Hepatocyte (in vitro differentiated cells): ENCODE results near the gene APOL5. TPM values are rescaled to one million over a fixed set of nuclear protein-coding genes. Genes with fewer than 3 reads are reported as not detected.
A peak's percentile ranks its signal among the peaks of the same experiment; 100 is the strongest.

ENCODE experiments used
- DNase-seq: peaks from one replicate; pipeline ENCODE4 v3.0.0-alpha.2; 2016; ENCODE audit warnings: low spot score
- H2AFZ ChIP-seq: fragments of 200-600 bp; sonication (generic); 2 replicates; pipeline ENCODE4 v1.6.0; 2016; ENCODE audit warnings: antibody characterized with exemption, mild to moderate bottlenecking
- H3K27ac ChIP-seq: fragments of 200-600 bp; sonication (generic); 2 replicates; pipeline ENCODE4 v1.5.1; 2016; ENCODE audit warnings: mild to moderate bottlenecking
- H3K27me3 ChIP-seq: fragments of 200-600 bp; sonication (generic); 2 replicates; pipeline ENCODE4 v1.6.1; 2016
- H3K36me3 ChIP-seq: fragments of 200-600 bp; sonication (generic); replicated peaks from 2 replicates; pipeline ENCODE4 v1.5.1; 2016; ENCODE audit warnings: low read depth; ENCODE audit not compliant: insufficient read depth
- H3K4me1 ChIP-seq: fragments of 200-600 bp; sonication (generic); 2 replicates; pipeline ENCODE4 v1.5.1; 2016; ENCODE audit warnings: mild to moderate bottlenecking, moderate library complexity; ENCODE audit not compliant: insufficient read depth
- H3K4me2 ChIP-seq: fragments of 200-600 bp; sonication (generic); 2 replicates; pipeline ENCODE4 v1.6.0; 2016
- H3K4me3 ChIP-seq: fragments of 200-600 bp; sonication (generic); 2 replicates; pipeline ENCODE4 v1.5.1; 2016; ENCODE audit warnings: mild to moderate bottlenecking
- H3K79me2 ChIP-seq: fragments of 200-600 bp; sonication (generic); 2 replicates; pipeline ENCODE4 v1.6.0; 2017; ENCODE audit warnings: mild to moderate bottlenecking
- H3K9me2 ChIP-seq: fragments of 200-600 bp; sonication (generic); replicated peaks from 2 replicates; pipeline ENCODE4 v1.6.0; 2017; ENCODE audit warnings: mild to moderate bottlenecking; ENCODE audit not compliant: insufficient read depth
- H3K9me3 ChIP-seq: fragments of 200-600 bp; sonication (generic); 2 replicates; pipeline ENCODE4 v1.5.1; 2016; ENCODE audit warnings: low read depth, mild to moderate bottlenecking
- H4K20me1 ChIP-seq: fragments of 200-600 bp; sonication (generic); 2 replicates; pipeline ENCODE4 v1.6.0; 2016; ENCODE audit warnings: mild to moderate bottlenecking; ENCODE audit not compliant: insufficient read depth, poor library complexity, severe bottlenecking
- EZH2 ChIP-seq: fragments of 200-600 bp; sonication (generic); IDR thresholded peaks from 2 replicates; pipeline ENCODE4 v1.6.1; 2016; ENCODE audit warnings: antibody characterized with exemption, mild to moderate bottlenecking, borderline replicate concordance
- EZH2phosphoT487 ChIP-seq: fragments of 200-600 bp; sonication (generic); IDR thresholded peaks from one replicate; pipeline ENCODE4 v1.6.1; 2018; ENCODE audit warnings: antibody characterized with exemption, mild to moderate bottlenecking, low read depth, moderate library complexity; ENCODE audit not compliant: unreplicated experiment, severe bottlenecking
- WGBS: methylation state at CpG from one replicate; pipeline ENCODE4 v1.1.6; 2016; ENCODE audit warnings: low lambda C conversion rate; ENCODE audit errors: missing lambda C conversion rate; 5-methylcytosine and 5-hydroxymethylcytosine counted together
- polyA plus RNA-seq: library from polyadenylated mRNA; unstranded; fragments of >200 nt; fragmentation: Nextera tagmentation; extraction: Ambion mirVana; gene quantifications from 2 replicates; pipeline ENCODE4 v1.2.1, GENCODE V29; 2016
- total RNA-seq: library from RNA; depleted of rRNA; stranded (reverse); fragments of >200 nt; gene quantifications from 2 replicates; pipeline ENCODE4 v1.2.3, GENCODE V29; 2014
- TF ChIP-seq, protein P1 (sequence below): fragments of 200-600 bp; sonication (generic); IDR thresholded peaks from 2 replicates; pipeline ENCODE4 v1.5.1; 2016; ENCODE audit warnings: antibody characterized with exemption, mild to moderate bottlenecking; ENCODE audit not compliant: poor library complexity

The APOL5 gene
- total and polyA plus RNA-seq, 2 experiments from 2014 or later = not detected

DNA sequence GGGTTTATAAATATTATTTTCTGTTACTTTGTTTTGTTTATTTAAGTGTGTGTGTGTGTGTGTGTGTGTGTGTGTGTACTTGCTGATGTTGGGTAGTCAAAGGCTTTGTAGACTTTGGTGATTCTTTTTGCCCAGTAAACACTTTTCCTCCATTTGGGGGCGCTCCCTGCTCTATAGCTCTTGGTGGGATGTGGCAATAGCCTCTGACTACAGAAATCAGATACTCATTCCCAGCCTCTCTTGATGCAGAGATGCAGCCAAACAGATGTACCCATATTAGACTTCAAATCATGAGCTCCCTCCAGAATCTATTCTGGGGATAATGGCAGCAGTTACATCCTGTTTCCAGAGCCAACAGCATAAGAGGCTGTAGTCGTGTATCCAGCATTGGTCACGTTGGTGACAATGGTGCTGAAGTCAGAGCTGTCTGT is 33.4 kb upstream of the APOL5 start:
- H3K9me3 ChIP-seq = no peaks in the 10 kb centered on the region
- H3K4me3 ChIP-seq = no peak overlapping the region
- no peaks in the 10 kb centered on the region for H3K79me2 ChIP-seq
- 61% methylated on average over 3 of the region's 3 CpGs for WGBS
- no peaks in the 10 kb centered on the region for H3K4me1 ChIP-seq
- H3K27ac ChIP-seq = no peak overlapping the region
- peak; percentile 18 for DNase-seq
- H2AFZ ChIP-seq = no peak overlapping the region
- H3K4me2 ChIP-seq = no peak overlapping the region
- no peaks in the 10 kb centered on the region for H4K20me1 ChIP-seq
- H3K27me3 ChIP-seq = no peaks in the 10 kb centered on the region
- no peaks in the 10 kb centered on the region for H3K36me3 ChIP-seq
- TF ChIP-seq EZH2phosphoT487 = no peak
- no peaks in the 10 kb centered on the region for H3K9me2 ChIP-seq

DNA sequence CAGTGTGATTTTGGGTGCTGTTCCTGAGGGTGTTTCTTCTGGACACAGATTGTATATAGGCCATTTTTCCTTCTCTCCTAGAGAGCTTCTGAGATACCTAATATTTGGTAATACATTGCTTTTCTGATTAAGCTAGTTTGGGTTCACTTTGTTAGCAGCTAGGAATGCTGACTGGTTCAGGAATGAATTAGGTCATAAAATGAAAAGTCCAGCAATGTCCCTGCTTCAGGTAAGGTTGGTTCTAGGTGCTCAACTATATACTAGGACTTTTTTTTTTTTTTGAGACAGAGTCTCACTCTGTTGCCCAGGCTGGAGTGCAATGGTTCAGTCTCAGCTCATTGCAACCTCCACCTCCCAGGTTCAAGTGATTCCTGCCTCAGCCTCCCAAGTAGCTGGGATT is 32.9 kb upstream of the APOL5 start:
- Histone ChIP-seq H3K4me3 (no peak overlapping the region), H3K36me3 (no peaks in the 10 kb centered on the region), H3K27me3 (no peaks in the 10 kb centered on the region), H2AFZ (no peak overlapping the region), H3K79me2 (no peaks in the 10 kb centered on the region), H3K27ac (no peak overlapping the region), H3K4me1 (no peaks in the 10 kb centered on the region), H4K20me1 (no peaks in the 10 kb centered on the region), H3K4me2 (no peak overlapping the region), H3K9me3 (no peaks in the 10 kb centered on the region), H3K9me2 (no peaks in the 10 kb centered on the region)
- DNase-seq = no peak
- TF ChIP-seq, protein P1, sequence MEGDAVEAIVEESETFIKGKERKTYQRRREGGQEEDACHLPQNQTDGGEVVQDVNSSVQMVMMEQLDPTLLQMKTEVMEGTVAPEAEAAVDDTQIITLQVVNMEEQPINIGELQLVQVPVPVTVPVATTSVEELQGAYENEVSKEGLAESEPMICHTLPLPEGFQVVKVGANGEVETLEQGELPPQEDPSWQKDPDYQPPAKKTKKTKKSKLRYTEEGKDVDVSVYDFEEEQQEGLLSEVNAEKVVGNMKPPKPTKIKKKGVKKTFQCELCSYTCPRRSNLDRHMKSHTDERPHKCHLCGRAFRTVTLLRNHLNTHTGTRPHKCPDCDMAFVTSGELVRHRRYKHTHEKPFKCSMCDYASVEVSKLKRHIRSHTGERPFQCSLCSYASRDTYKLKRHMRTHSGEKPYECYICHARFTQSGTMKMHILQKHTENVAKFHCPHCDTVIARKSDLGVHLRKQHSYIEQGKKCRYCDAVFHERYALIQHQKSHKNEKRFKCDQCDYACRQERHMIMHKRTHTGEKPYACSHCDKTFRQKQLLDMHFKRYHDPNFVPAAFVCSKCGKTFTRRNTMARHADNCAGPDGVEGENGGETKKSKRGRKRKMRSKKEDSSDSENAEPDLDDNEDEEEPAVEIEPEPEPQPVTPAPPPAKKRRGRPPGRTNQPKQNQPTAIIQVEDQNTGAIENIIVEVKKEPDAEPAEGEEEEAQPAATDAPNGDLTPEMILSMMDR = no peak
- TF ChIP-seq EZH2phosphoT487 = no peak
- TF ChIP-seq EZH2 = no peak

DNA sequence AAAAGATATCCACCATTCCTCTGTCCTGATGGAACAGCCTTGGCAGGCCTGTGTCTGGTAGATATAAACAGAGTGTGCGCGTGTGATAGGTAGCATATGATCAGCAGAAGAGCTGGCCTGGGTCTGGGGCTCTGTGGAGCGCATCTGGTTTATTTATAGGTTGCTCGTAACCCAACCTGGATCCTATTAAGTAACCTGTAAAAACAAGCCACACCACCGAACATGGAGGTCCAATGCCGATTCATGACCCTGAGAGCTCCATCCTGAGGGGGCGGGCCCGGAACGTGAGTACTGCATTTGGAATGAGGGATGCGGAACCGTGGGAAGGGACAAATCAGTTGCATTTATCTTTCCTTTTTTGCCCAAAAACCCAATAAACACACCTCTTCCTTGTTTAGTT is 31.9 kb upstream of the APOL5 start:
- TF ChIP-seq, protein P1 = no peak
- no peak for TF ChIP-seq EZH2phosphoT487
- TF ChIP-seq EZH2 = no peak
- no peak for DNase-seq
- Histone ChIP-seq H3K27me3 (no peaks in the 10 kb centered on the region), H2AFZ (no peak overlapping the region), H3K9me2 (no peaks in the 10 kb centered on the region), H3K4me2 (no peak overlapping the region), H3K9me3 (no peaks in the 10 kb centered on the region), H3K4me3 (no peak overlapping the region), H4K20me1 (no peaks in the 10 kb centered on the region), H3K79me2 (no peaks in the 10 kb centered on the region), H3K27ac (no peak overlapping the region), H3K4me1 (no peaks in the 10 kb centered on the region), H3K36me3 (no peaks in the 10 kb centered on the region)
- WGBS = 60% methylated on average over 11 of the region's 11 CpGs

DNA sequence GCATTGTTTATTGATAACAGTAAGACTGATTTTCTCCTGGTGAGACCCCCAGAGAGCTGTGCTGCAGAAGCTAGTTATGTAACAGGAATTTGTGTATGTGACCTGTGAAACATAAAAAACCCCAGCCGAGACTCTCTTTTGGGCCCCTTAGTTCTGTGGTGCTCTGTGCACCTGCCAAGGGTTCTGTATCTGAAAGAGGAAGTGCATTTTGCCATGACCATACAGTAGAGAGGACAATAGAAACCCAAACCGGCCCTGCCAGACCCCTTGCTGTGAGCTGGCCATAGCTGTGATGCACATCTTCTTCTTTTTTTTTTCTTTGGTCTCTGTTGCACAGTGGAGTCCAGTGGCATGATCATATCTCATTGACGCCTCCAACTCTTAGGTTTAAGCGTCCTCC is 31.4 kb upstream of the APOL5 start:
- H3K4me2 ChIP-seq = no peak overlapping the region
- H2AFZ ChIP-seq = no peak overlapping the region
- H3K27ac ChIP-seq = no peak overlapping the region

More for the DNA sequence above, 31.4 kb upstream of the APOL5 start:
- DNase-seq = no peak
- Histone ChIP-seq H3K4me1 (no peaks in the 10 kb centered on the region), H3K9me3 (no peaks in the 10 kb centered on the region), H3K9me2 (no peaks in the 10 kb centered on the region), H3K4me3 (no peak overlapping the region), H3K79me2 (no peaks in the 10 kb centered on the region), H3K36me3 (no peaks in the 10 kb centered on the region), H3K27me3 (no peaks in the 10 kb centered on the region), H4K20me1 (no peaks in the 10 kb centered on the region)
- WGBS = 92% methylated on average over 4 of the region's 4 CpGs
- TF ChIP-seq EZH2 = no peak
- no peak for TF ChIP-seq EZH2phosphoT487
- TF ChIP-seq, protein P1 = no peak
